Measurements from ENCODE around the gene PAQR8.
"Not testable (repeated sequence)": the region's sequence is repeated elsewhere in the genome, so short reads cannot be mapped to it uniquely, and the experiment has no call there.

Gene PAQR8

DNA sequence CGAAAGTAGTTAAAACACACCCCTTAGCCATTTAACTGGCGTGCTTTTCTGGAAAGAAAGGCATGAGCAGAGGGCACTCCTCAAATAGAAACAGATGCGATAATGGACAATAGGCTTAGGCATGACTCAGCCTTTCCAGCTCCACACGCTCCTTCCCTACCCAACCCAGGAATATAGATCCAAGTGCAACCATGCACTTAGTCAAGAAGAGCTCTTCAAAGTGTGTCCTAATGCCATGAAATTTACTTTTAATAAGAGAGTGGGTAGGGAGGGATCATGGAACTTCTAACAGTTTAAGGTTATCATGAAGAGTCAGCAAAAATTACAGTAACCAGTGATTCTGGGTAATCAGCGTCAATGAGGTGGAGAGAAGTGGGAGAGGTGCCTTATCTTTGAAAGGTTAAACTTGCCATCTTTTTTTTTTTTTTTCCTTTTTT, 55.7 kb downstream of the PAQR8 start:
- peaks cover 54% of the 10 kb centered on the region for H3K4me1 ChIP-seq (ENCODE audit: control insufficient read depth, insufficient read depth, low read length)
- no peaks in the 10 kb centered on the region for H3K9me3 ChIP-seq (replicated peaks; ENCODE audit: low read length)
- no peaks in the 10 kb centered on the region for H3K27me3 ChIP-seq (ENCODE audit: control insufficient read depth, insufficient read depth, low read length)
- no peaks in the 10 kb centered on the region for H3K36me3 ChIP-seq (ENCODE audit: insufficient read depth, low read length)
- H3K9ac ChIP-seq (ENCODE audit: low read depth, low read length), result peak overlapping the region; percentile 60
- no peak overlapping the region for H3K4me3 ChIP-seq (ENCODE audit: low read length)
- peak overlapping the region; percentile 56 for H3K4me2 ChIP-seq (ENCODE audit: low read length)

- H3K9ac ChIP-seq (ENCODE audit: low read depth, low read length), result peak overlapping the region; percentile 86
- H3K36me3 ChIP-seq (ENCODE audit: insufficient read depth, low read length), result no peaks in the 10 kb centered on the region
- H3K4me3 ChIP-seq (ENCODE audit: low read length), result no peak overlapping the region
- H3K4me2 ChIP-seq (ENCODE audit: low read length), result peak overlapping the region; percentile 14
- no peaks in the 10 kb centered on the region for H3K9me3 ChIP-seq (replicated peaks; ENCODE audit: low read length)
- H3K4me1 ChIP-seq (ENCODE audit: control insufficient read depth, insufficient read depth, low read length), result peaks cover 63% of the 10 kb centered on the region
- H3K27me3 ChIP-seq (ENCODE audit: control insufficient read depth, insufficient read depth, low read length), result no peaks in the 10 kb centered on the region
Observed at GRCh38 chr6:52418606-52419005, 56.7 kb downstream of the PAQR8 start.

DNA sequence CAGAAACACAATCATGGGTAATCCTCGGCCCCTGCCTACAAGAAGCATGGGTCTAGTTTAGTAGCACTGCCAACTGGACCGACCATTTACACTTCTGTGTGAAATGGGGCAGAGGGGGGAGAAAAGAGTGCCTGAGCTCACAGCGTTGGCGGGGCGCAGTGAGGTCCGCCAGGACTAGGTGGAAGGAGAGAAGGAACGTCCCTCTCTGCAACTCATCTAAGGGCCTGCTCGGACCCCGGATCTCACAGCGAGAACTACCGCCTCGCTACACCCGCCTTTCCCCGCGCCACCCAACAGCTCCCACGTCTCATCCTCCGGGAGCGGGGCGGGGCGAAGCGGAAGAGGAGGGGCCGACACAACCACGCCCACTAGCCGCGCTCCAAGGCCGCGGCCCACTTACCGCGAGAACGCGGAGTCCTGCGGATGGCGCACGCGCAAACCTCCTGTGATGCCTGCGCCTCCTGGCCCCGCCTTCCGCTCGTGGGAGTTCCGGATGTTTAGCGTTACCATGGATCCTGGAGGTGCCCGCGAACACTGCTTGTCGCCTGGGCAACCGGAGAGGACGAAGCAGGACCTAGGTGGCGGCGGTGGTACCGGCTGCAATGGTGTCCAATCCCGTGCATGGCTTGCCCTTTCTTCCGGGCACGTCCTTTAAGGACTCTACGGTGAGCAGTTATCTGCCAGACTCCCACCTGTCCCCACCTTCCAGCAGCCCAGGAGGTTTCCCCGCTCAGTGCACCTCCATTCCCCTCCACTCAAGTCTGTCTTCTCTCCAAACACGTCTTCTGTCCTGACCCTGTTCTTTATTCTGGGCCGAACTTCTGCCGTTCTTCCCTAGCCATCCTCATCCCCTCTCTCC, 58.1 kb downstream of the PAQR8 start, which contains the start of gene EFHC1:
TSS of gene EFHC1 (plus strand) at position 534 of the 859 bp plus-strand sequence. CDS start at position 603, 69 bp downstream.
- H3K9ac ChIP-seq (ENCODE audit: low read depth, low read length), result peak within 1 kb of the TSS; percentile 89
- no peaks in the 10 kb centered on the region for H3K36me3 ChIP-seq (ENCODE audit: insufficient read depth, low read length)
- H3K4me1 ChIP-seq (ENCODE audit: control insufficient read depth, insufficient read depth, low read length), result peaks cover 76% of the 10 kb centered on the region
- no peaks in the 10 kb centered on the region for H3K9me3 ChIP-seq (replicated peaks; ENCODE audit: low read length)
- H3K4me3 ChIP-seq (ENCODE audit: low read length), result peak within 1 kb of the TSS; percentile 85
- H3K4me2 ChIP-seq (ENCODE audit: low read length), result peak within 1 kb of the TSS; percentile 90
- H3K27me3 ChIP-seq (ENCODE audit: control insufficient read depth, insufficient read depth, low read length), result no peaks in the 10 kb centered on the region

- Histone ChIP-seq H3K36me3 (ENCODE audit: insufficient read depth, low read length) (no peaks in the 10 kb centered on the region), H3K4me3 (ENCODE audit: low read length) (peak overlapping the region; percentile 85), H3K9ac (ENCODE audit: low read depth, low read length) (peak overlapping the region; percentile 89), H3K27me3 (ENCODE audit: control insufficient read depth, insufficient read depth, low read length) (no peaks in the 10 kb centered on the region), H3K4me1 (ENCODE audit: control insufficient read depth, insufficient read depth, low read length) (peaks cover 76% of the 10 kb centered on the region), H3K9me3 (replicated peaks; ENCODE audit: low read length) (no peaks in the 10 kb centered on the region), H3K4me2 (ENCODE audit: low read length) (peak overlapping the region; percentile 90)
Observed at GRCh38 chr6:52420668-52421358, 58.9 kb downstream of the PAQR8 start.

GRCh38 chr6:52422156-52422555, 60.2 kb downstream of the PAQR8 start:
- H3K4me1 ChIP-seq (ENCODE audit: control insufficient read depth, insufficient read depth, low read length), result peaks cover 72% of the 10 kb centered on the region
- H3K4me3 ChIP-seq (ENCODE audit: low read length), result no peak overlapping the region
- H3K9me3 ChIP-seq (replicated peaks; ENCODE audit: low read length), result no peaks in the 10 kb centered on the region

GRCh38 chr6:52423448-52423847, 61.5 kb downstream of the PAQR8 start:
- Histone ChIP-seq H3K4me2 (ENCODE audit: low read length) (peak overlapping the region; percentile 66), H3K4me1 (ENCODE audit: control insufficient read depth, insufficient read depth, low read length) (peaks cover 64% of the 10 kb centered on the region), H3K4me3 (ENCODE audit: low read length) (peak overlapping the region; percentile 4), H3K9ac (ENCODE audit: low read depth, low read length) (peak overlapping the region; percentile 41), H3K27me3 (ENCODE audit: control insufficient read depth, insufficient read depth, low read length) (no peaks in the 10 kb centered on the region), H3K36me3 (ENCODE audit: insufficient read depth, low read length) (peaks cover 10% of the 10 kb centered on the region), H3K9me3 (replicated peaks; ENCODE audit: low read length) (no peaks in the 10 kb centered on the region)

More at GRCh38 chr6:52422156-52422555, 60.2 kb downstream of the PAQR8 start:
- Histone ChIP-seq H3K27me3 (ENCODE audit: control insufficient read depth, insufficient read depth, low read length) (no peaks in the 10 kb centered on the region), H3K9ac (ENCODE audit: low read depth, low read length) (no peak overlapping the region), H3K4me2 (ENCODE audit: low read length) (peak overlapping the region; percentile 90), H3K36me3 (ENCODE audit: insufficient read depth, low read length) (peaks cover 8% of the 10 kb centered on the region)

DNA sequence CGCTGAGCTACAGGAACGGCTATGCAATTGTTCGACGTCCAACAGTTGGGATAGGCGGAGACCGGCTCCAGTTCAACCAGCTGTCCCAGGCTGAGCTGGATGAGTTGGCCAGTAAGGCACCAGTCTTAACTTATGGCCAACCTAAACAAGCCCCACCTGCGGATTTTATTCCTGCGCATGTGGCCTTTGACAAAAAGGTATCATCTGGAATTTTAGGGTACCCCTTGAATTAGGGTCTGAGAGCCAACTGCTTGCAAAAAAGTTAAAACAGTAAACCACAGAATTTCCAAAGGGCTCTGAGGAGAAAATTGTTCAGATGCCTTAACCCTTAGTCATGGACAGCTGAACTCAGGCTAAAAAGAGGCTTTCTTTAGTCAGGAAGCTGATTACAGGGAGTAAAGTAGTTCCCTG, 62.0 kb downstream of the PAQR8 start:
- peak overlapping the region; percentile 66 for H3K4me2 ChIP-seq (ENCODE audit: low read length)
- no peak overlapping the region for H3K4me3 ChIP-seq (ENCODE audit: low read length)
- H3K27me3 ChIP-seq (ENCODE audit: control insufficient read depth, insufficient read depth, low read length), result no peaks in the 10 kb centered on the region
- H3K4me1 ChIP-seq (ENCODE audit: control insufficient read depth, insufficient read depth, low read length), result peaks cover 58% of the 10 kb centered on the region
- H3K9me3 ChIP-seq (replicated peaks; ENCODE audit: low read length), result no peaks in the 10 kb centered on the region
- peak overlapping the region; percentile 69 for H3K9ac ChIP-seq (ENCODE audit: low read depth, low read length)
- peaks cover 10% of the 10 kb centered on the region for H3K36me3 ChIP-seq (ENCODE audit: insufficient read depth, low read length)

- Histone ChIP-seq H3K36me3 (ENCODE audit: insufficient read depth, low read length) (peaks cover 10% of the 10 kb centered on the region), H3K9ac (ENCODE audit: low read depth, low read length) (peak overlapping the region; percentile 69), H3K9me3 (replicated peaks; ENCODE audit: low read length) (no peaks in the 10 kb centered on the region), H3K4me1 (ENCODE audit: control insufficient read depth, insufficient read depth, low read length) (peaks cover 53% of the 10 kb centered on the region), H3K4me3 (ENCODE audit: low read length) (no peak overlapping the region), H3K4me2 (ENCODE audit: low read length) (peak overlapping the region; percentile 66), H3K27me3 (ENCODE audit: control insufficient read depth, insufficient read depth, low read length) (no peaks in the 10 kb centered on the region)
Observed at GRCh38 chr6:52424513-52424912, 62.6 kb downstream of the PAQR8 start.

DNA sequence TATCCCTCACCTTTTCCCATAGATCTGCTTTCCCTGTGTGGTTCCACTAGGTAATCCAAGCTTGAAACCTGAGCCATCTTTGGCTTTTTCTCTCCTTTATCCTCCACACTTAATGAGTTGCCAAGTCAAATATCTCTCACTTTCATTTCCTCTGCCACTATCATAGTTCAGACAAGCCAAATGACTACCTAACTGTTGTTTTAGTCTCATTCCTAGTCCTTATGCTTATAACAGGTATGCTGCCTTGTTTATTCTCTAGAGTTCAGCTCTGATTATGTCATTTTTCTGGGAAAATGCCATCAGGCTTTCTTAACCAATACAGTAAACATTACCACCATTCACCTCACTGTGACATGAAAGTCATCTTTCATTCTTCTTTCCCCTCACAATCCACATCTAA, 64.7 kb downstream of the PAQR8 start:
- H3K9ac ChIP-seq (ENCODE audit: low read depth, low read length), result no peak overlapping the region
- H3K9me3 ChIP-seq (replicated peaks; ENCODE audit: low read length), result no peaks in the 10 kb centered on the region
- H3K4me3 ChIP-seq (ENCODE audit: low read length), result no peak overlapping the region

GRCh38 chr6:52433294-52433693, 71.3 kb downstream of the PAQR8 start:
- H3K27me3 ChIP-seq (ENCODE audit: control insufficient read depth, insufficient read depth, low read length); H3K9ac ChIP-seq (ENCODE audit: low read depth, low read length); H3K4me1 ChIP-seq (ENCODE audit: control insufficient read depth, insufficient read depth, low read length); H3K9me3 ChIP-seq (replicated peaks; ENCODE audit: low read length); H3K4me3 ChIP-seq (ENCODE audit: low read length); H3K4me2 ChIP-seq (ENCODE audit: low read length): not testable (repeated sequence)
- peaks cover 13% of the 10 kb centered on the region for H3K36me3 ChIP-seq (ENCODE audit: insufficient read depth, low read length)

More for the DNA sequence above, 64.7 kb downstream of the PAQR8 start:
- Histone ChIP-seq H3K4me2 (ENCODE audit: low read length) (no peak overlapping the region), H3K36me3 (ENCODE audit: insufficient read depth, low read length) (peaks cover 10% of the 10 kb centered on the region), H3K27me3 (ENCODE audit: control insufficient read depth, insufficient read depth, low read length) (no peaks in the 10 kb centered on the region), H3K4me1 (ENCODE audit: control insufficient read depth, insufficient read depth, low read length) (peaks cover 47% of the 10 kb centered on the region)

DNA sequence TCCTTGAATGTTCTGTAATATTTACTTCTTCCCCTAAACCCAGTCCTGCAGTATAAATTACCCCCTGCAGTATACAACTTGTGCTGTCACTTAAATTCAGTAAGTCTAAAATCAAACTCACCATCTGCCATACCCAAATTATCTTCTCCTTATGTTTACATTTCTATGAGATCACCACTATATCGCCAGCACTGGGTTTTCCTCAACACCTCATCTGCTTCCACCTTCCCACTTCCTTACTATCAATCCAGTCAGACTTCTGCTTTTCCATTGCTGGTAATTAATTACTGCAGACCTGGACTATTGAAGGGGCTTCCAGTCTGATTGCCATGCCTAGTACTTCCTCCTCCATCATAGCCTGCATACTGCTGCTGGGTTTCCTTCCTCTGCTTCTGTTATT, 73.4 kb downstream of the PAQR8 start:
- peaks cover 19% of the 10 kb centered on the region for H3K36me3 ChIP-seq (ENCODE audit: insufficient read depth, low read length)
- H3K9me3 ChIP-seq (replicated peaks; ENCODE audit: low read length), result no peaks in the 10 kb centered on the region
- H3K27me3 ChIP-seq (ENCODE audit: control insufficient read depth, insufficient read depth, low read length), result no peaks in the 10 kb centered on the region
- H3K4me1 ChIP-seq (ENCODE audit: control insufficient read depth, insufficient read depth, low read length), result no peaks in the 10 kb centered on the region
- no peak overlapping the region for H3K9ac ChIP-seq (ENCODE audit: low read depth, low read length)
- no peak overlapping the region for H3K4me3 ChIP-seq (ENCODE audit: low read length)
- H3K4me2 ChIP-seq (ENCODE audit: low read length), result no peak overlapping the region

All from skeletal muscle satellite cell (primary cell).